Activated T-helper 1 cell treated with Interleukin-2 at 50 U/mL for 16 hours (primary cell): ENCODE measurements around the gene CTNNA1.

Experiments
- DNase-seq: peaks from one replicate; pipeline ENCODE4 v3.0.0-alpha.2; 2020; ENCODE audit warnings: low read depth

The CTNNA1 gene

DNA sequence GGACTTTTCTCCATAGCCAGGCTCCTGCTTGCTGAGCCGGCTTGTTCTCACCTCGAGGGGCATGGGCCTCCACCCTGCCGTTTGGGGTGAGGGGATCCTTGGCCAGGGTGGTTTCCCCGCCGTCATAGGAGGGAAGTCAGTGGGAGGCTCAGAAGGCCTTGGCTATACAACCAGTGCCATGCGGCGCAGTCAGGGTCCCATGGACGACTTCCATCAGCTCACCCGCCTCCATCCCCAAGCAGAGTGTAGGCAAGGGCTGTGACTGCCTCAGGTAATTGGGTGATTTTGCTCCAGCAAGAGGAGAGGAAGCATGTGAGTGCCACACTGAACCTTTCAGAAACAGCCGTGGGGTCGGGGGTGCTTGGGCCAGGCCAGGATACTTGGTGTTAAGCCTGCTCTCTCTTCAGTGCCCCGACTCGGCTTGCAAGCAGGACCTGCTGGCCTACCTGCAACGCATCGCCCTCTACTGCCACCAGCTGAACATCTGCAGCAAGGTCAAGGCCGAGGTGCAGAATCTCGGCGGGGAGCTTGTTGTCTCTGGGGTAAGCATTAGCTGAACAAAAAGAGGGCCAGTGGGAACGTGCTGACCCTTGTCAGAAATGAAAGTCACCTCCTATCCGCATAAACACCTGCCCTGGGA, 179.1 kb downstream of the CTNNA1 start:
- no peak for DNase-seq

GRCh38 chr5:138933522-138934290, 180.5 kb downstream of the CTNNA1 start:
- no peak for DNase-seq

GRCh38 chr5:138934971-138935370, 181.7 kb downstream of the CTNNA1 start:
- no peak for DNase-seq

- DNase-seq: no peak
Observed at GRCh38 chr5:138935466-138935865, 182.2 kb downstream of the CTNNA1 start.

DNA sequence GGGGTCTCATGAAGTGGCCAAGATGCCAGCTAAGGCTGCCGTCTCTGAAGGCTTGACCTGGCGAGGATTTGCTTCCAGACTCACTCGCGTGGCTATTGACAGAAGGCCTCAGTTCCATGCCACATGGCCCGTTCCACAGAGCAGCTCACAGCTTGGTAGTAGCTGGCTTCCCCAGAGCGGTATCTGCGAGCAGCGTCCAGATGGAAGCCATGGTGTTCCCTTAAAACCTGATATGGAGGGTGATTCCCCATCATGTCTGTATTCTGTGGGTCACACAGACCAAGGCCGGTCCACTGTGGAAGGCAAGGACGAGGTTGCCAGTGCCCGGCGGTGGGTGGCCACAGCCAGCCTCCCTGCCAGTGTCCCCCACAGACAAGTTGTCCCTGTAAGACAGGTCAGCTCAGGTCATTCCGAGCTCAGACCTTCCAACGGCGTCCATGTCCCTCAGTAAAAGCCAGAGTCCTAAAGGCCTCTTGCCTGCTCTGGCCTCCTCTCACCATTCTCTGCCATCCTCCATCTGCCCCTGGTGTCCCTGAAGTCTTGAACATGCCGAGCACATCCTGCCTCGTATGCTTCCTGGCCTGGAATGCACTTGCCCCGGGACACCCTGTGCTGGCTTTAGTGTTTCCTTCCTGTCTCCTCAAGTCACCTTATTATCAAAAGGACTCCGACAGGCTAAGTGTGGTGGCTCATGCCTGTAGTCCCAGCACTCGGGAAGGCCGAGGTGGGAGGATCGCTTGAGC, 183.2 kb downstream of the CTNNA1 start:
- DNase-seq: no peak

GRCh38 chr5:138936968-138937345, 183.7 kb downstream of the CTNNA1 start:
- DNase-seq: no peak

DNA sequence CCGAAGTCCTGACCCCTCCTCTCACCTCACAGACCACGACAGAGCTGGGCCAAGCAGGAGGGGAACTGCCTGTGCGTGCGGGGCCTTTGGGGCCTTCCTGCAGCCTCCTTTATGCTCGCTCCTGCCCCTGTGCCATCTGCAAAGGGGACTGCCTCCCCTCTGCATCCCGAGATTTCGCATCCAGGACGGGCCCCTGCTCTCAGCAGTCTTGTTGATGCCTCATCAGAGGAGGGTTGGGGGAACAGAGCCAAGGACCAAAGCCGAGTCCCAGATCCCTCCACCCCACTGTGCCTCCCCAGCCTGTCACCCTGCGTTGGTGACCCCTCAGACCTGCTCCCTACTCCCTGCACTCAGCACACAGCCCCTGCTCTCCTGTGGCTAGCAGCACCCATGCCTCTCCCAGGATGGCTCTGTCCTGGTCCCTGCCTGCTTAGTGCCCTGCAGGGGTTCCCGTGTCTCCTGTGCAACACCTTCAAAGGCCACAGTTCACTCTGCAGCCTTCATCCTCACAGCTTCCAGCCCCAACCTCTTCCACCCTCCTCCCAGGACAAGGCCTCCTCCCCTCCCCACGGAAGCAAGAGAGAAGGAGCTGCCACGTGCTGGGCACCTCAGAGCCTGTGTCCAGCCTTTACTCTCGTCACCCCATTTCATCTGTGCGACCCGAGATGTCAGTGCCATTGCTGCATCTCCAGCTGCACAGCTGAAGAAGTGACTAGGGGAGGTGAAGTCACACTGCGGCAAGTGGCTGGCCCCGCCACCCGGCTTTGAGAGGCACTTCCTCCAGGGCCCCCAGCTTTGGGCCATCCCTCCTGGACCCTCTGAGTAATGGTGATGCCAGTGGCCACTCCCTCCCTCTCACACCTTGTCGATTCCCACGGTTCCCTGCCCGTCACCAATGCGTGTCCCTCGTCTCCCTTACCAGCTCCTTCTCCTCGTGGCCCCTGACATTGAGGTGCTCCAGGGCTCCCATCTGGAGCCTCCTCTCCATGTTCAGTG, 184.5 kb downstream of the CTNNA1 start:
- no peak for DNase-seq

DNA sequence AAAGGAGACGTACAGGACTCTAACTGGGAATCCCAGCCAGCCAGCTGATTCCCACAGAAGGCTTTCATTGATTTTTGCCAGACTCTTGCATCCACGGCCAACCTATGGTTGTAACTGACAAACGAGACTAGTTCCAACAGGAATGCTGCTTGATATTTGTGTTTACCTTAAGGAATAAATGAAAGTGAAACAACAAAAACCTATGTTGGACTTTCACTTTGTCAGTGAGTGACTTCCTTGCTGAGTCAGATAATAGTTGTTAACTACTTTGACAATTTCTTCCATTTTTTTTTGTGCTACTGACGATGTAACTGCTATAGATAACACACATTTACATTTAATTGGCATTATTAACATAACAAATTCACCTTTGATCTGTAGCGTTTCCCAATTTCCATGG, 185.3 kb downstream of the CTNNA1 start:
- no peak for DNase-seq

DNA sequence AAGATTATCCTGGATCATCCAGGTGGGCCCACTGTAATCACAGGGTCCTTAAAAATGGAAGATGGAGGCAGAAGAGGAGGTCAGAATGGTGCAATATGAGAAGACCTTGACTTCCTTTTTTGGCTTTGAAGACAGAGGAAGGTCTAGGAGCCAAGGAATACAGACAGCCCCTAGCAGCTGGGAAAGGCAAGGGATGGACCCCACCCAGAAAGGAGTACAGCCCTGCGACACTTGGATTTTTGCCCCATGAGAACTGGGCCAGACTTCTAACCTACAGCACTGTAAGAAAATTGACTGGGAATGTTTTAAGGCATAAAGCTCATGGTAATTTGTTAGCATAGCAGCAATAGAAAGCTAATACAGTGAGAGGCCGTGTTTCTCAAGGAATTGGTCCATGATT, 188.8 kb downstream of the CTNNA1 start:
- no peak for DNase-seq

DNA sequence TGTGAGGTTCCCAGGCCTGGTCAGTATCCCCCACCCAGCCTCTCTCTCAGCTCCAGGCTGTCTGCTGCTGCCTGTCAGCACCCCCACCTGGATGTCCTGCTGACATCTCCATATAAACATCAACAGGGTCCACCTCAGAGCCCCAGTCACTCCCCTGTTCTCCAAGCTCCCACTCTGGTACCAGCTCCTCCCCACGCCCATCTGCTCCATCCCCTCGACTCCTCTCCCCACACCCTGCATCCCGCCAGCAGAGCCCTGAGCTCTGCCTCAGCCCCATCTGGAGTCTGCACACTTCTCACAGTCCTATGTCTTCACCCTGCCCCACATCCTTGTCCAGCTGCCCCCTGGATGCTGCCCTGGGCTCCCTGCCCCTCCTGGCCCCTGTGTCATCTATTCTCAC, 189.6 kb downstream of the CTNNA1 start:
- DNase-seq: no peak

GRCh38 chr5:138943599-138944173, 190.5 kb downstream of the CTNNA1 start:
- DNase-seq: no peak

DNA sequence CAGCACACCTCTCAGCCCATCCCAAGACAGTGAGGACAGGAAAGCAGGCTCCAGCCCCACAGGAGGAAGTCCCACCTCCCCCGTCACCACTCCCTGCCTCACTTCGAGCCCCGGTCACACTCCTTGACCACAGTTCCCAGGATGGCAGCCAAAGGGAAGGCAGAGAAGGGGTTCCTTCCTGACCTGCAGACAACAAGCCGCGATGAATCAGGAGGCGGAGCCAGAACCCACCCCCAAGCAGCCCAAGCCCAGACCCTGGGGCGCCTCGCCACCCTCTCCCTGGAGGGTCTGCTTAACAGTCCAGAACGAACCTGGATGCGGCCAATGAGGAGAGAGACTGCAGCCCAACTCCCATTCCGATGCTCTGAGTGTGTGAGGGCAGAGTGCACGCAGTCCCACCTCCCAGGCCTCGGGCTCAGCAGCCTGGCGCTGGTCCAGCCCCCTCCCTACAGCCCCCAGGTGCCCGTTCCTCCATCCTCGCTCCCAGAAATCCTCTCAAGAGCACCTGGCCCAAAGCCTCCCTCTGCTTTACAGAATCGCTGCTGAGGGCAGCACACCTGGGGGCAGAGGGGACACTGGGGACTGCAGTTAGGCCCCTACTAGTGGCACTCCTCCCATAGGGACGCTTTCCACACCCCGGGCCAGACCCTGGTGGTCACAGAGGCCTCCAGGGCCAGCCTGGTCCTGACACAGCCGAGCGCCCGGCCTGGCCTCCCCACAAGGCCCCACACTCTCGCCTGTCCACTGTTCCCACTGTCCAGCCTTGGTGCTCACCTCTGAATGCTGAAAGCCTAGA, 191.5 kb downstream of the CTNNA1 start:
- no peak for DNase-seq

DNA sequence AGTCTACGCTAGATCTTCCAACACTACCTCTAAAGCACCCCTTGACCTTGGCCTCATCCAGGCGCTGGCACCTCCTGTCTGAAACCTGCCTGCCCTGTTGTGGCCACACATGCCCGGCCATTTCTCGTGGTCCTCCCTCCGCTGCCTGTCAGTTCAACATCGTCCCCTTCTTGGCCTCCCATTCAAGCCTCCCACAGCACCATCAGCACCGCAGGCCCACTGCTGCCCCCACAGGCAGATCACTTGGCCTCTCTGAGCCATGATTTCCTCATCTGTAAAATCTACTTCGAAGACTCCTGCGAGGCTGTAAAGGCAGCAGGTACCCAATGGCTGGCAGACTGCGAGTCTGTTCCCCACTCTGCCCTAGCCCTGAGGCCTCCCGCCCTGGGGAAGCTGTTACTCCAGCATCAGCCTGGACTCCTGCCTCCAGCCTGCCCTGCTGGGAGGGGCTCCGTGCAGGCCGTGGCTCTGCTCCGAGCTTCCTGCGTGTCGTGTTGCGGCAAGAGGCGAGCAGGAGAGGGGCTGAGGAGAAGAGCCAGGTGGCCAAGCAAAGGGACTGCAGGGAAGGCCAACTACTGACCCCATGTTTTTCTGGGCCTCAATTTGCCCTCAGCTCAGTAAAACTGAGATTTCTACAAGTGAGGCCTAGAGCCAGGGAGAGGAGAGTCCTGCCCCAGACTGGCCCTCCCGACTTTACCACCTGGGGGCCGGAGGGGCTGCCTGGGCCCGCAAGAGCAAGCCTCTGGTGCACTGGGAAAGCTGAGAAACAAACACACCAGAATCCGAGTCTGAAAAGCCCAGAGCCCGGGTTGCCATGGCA, 192.4 kb downstream of the CTNNA1 start:
- no peak for DNase-seq

DNA sequence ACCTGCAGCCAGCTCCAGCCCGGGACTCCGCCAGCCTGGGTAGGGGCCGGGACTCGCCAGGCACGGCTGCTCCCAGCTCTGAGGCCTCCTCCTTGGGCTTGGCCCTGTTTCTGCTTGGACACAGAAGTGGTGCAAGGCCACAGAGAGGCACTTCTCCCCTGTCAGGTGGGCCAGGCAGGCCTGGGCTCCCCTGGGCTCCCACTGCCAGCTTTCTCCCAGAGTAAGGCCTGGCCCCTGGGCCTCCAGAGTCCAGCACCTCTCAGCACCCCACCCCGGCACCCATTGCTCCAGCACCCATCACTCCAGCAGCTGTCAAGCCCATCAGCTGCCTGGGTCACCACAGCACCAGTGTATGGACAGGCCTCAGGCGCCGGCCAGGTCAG, 193.0 kb downstream of the CTNNA1 start:
- no peak for DNase-seq

DNA sequence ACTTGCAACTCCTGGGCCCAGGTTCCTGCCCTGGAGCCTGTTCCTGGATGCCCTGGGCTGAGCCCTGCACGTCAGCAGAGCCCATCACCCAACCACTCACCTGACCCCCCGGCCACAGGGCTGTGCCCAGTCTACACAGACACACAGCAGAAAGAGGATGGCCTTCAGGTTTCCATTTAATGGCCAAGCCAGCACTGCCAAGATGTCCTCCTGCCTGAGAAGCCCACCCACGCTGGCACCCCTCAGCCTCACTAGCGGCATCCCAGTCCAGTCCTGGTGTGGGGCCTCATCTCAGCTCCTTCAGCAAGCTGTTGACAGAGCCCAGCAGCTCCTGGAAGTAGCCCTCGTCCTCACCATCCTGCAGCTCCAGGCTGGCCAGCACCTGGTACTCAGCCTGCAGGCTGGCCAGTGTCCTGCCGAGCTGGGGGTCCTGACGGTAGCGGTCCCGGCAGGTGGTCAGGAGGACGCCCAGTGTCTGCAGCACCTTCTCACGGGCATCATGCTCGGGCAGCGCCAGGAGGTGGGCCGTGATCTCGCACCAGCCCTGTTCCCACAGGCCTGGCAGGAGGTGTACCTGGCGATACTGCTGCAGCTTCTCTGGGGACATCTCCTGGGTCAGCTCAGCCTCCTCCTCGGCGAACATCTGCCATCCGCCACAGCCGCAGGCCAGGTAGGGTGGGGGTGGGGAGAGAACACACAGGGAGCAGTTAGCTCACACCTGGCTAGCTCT, 193.8 kb downstream of the CTNNA1 start:
- no peak for DNase-seq

GRCh38 chr5:138947780-138948179, 194.6 kb downstream of the CTNNA1 start:
- DNase-seq: no peak

DNA sequence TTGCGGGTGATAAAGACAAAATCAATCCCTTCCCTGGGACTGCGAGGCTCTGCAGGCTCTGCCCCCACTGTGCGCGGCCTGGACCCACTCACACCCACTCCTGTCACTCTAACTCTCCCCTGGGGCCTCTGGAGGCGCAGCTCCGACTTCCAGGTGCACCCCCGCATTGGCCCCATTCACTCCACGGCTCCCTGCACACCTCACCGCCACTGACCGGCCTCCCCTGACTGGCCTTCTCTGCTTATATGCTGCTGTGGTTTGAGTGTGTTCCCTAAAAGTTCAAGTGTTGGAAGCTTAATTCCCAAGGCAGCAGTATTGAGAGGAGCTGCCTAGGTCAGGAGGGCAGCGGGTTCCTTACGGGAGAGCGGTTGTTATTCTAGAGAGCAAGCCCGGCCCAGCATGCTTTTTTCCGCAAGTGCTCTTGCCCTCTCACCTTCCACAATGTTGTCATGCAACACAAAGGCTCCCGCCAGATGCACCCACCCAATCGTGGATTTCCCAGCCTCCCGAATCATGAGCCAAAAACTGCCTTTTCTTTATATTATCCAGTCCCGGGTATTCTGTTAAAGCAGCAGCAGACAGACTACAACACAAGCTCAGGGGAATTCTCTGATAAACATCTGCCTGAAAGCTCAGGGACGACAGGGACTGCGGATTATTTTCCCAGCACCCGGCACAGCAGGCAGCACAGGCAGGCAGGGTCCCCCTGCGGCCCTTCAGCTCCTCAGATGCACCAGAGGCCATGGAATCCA, 195.4 kb downstream of the CTNNA1 start:
- DNase-seq: no peak

DNA sequence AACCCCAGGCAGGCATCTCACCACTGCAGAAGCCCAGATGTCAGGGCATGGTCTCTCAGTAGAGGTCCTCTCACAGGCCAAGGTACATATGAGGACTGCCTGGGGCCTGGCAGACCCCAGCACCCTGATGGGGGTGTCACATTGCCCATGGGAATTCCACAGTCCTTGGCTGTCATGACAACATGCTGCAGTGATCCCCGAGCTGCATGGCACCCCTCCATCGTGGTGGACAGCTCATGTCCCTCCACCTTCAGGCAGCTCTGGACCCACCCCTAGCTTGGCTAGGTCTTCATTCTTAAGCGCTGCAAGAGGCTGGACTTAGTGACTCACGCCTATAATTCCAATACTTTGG, 196.0 kb downstream of the CTNNA1 start:
- DNase-seq: no peak

DNA sequence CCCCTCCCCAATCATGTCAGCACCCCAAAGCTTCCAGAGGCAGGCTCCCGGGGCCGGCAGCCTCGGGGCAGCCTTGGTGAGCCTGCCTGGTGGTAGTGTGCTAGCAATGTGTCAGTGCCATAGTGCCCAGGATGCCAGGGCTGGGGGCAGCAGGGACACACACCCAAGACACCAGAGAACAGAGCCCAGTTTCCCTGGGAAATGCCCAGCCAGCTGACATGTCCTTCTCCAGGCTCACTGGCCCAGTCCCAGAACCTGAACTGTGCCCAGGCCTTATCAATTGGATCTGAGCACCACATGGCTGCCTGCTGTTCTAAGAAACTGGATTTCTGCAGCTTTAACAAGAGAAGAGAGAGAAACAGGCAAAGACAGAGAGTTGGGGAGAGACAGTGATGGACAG, 196.8 kb downstream of the CTNNA1 start:
- no peak for DNase-seq
